ENCODE measurements around the gene UBE2N. TPM values are rescaled to one million over a fixed set of nuclear protein-coding genes. Genes with fewer than 3 reads are reported as not detected.

The UBE2N gene
- polyA plus RNA-seq, 1 experiment, result 159 TPM

DNA sequence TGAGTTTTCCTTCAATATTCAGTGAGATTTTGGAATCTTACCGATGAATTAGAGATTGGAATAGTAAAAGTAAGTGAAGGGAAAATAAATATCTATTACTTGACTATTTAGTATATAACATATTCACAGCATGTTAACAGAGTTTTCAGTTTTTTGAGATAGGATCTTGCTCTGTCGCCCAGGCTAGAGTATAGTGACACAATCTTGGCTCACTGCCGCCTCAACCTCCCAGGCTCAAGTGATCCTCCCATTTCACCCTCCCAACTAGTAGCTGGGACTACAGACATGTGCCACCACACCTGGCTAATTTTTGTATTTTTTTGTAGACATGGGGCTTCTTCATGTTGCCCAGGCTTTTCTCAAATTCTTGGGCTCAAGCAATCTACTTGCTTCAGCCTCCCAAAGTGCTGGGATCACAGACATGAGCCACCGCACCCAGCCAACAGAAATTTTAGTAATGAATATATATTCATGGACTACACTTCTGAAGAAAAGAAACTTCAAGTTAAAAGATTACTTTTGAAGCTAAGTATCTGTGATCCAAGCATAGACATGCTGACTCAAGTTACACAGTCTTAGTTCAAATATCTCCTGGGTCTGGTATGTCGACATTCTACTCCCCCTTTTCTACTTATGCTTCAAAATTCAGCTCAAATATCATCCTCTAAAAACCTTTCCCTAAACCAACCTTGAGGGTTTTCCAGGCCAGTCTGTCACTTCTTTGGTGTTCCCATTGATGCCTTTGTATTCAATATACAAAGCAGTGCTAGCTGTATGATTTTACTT lies 13.8 kb downstream of the UBE2N start:
- Histone ChIP-seq H3K27ac (ENCODE audit: low read depth, low read length) (peak overlapping the region; percentile 24), H3K4me3 (ENCODE audit: low read depth, low read length) (no peak overlapping the region), H3K27me3 (ENCODE audit: control insufficient read depth, insufficient read depth, low read length) (no peaks in the 10 kb centered on the region), H3K9me3 (ENCODE audit: control insufficient read depth, insufficient read depth, low read length) (no peaks in the 10 kb centered on the region)
- ChIA-PET CTCF (interaction anchor here (0.9 to 1.3 kb wide), 5 partner anchors 8 to 675 kb away, joined by 3 to 23 read pairs (median 6); no protein-coding TSS in a partner anchor), POLR2A (interaction anchor here (1.1 kb wide), 1 partner anchor 14 kb away, joined by 4 read pairs; the partner anchor contains the start of gene UBE2N)
- peak; percentile 30 for DNase-seq (ENCODE audit: low read depth, low spot score)
- TF ChIP-seq, protein P1, sequence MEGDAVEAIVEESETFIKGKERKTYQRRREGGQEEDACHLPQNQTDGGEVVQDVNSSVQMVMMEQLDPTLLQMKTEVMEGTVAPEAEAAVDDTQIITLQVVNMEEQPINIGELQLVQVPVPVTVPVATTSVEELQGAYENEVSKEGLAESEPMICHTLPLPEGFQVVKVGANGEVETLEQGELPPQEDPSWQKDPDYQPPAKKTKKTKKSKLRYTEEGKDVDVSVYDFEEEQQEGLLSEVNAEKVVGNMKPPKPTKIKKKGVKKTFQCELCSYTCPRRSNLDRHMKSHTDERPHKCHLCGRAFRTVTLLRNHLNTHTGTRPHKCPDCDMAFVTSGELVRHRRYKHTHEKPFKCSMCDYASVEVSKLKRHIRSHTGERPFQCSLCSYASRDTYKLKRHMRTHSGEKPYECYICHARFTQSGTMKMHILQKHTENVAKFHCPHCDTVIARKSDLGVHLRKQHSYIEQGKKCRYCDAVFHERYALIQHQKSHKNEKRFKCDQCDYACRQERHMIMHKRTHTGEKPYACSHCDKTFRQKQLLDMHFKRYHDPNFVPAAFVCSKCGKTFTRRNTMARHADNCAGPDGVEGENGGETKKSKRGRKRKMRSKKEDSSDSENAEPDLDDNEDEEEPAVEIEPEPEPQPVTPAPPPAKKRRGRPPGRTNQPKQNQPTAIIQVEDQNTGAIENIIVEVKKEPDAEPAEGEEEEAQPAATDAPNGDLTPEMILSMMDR (IDR thresholded peaks at IDR 0.05; ENCODE audit: low read depth, low read length), result no peak

DNA sequence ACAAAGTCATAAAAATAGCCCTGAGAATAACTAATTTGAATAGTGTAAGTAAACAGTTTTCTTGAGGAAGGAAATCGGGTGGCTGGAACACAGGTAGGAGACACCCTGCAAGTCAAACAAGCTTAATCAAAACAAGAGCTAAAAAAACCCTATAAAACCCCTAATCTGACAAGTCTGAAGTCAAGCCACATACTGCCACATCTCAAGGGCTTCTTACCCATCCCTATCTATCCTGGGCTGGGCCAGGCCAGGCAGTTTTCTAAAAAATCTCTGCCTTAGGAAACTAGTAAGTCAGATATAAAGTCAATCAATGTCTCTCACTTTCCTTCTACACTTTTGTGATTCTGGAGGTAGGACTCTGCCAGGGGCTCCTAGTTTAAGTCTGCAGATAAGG lies 15.3 kb downstream of the UBE2N start:
- ChIA-PET CTCF (interaction anchor here (0.6 to 2.3 kb wide), 3 partner anchors 11 to 1579 kb away, joined by 4 to 8 read pairs (median 7); no protein-coding TSS in a partner anchor), POLR2A (no interaction called here)
- H3K9me3 ChIP-seq (ENCODE audit: control insufficient read depth, insufficient read depth, low read length), result no peaks in the 10 kb centered on the region
- no peak overlapping the region for H3K4me3 ChIP-seq (ENCODE audit: low read depth, low read length)
- H3K27me3 ChIP-seq (ENCODE audit: control insufficient read depth, insufficient read depth, low read length), result no peaks in the 10 kb centered on the region
- DNase-seq (ENCODE audit: low read depth, low spot score), result no peak
- TF ChIP-seq, protein P1 (IDR thresholded peaks at IDR 0.05; ENCODE audit: low read depth, low read length), result no peak
- no peak overlapping the region for H3K27ac ChIP-seq (ENCODE audit: low read depth, low read length)

DNA sequence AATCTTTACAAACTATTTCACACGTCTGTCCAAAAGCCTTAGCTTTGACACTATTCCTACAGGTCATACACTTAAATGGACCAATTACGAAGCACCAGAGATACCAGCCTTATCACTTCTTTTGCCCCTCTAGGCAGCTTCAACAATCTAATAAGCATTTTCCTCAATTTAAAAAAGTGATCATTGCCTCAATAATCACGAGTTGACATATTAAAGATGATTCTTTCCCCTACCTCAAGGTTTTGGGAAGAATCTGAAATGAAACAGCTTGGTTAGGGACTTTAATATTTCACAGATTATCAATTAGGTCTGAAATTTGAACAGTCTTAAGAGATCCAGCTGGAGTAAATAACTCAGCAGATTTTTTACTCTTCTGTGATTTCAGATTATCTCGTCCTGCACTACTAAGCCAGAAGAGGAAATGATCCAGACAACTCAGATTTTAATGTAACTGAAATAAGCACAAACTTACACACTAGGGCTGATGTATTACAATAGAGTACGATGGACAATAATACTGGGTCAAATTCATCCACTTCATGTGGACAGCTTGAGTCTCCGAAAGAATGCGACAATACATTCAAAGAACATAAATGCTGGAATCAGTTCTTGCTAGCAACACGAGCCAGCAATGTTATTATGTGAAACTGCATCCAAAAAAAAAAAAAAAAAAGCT lies 15.9 kb downstream of the UBE2N start:
- no peak for DNase-seq (ENCODE audit: low read depth, low spot score)
- no peak overlapping the region for H3K27ac ChIP-seq (ENCODE audit: low read depth, low read length)
- CTCF ChIA-PET, result interaction anchor here (0.6 to 2.3 kb wide), 5 partner anchors 11 to 1579 kb away, joined by 3 to 8 read pairs (median 4); no protein-coding TSS in a partner anchor

DNA sequence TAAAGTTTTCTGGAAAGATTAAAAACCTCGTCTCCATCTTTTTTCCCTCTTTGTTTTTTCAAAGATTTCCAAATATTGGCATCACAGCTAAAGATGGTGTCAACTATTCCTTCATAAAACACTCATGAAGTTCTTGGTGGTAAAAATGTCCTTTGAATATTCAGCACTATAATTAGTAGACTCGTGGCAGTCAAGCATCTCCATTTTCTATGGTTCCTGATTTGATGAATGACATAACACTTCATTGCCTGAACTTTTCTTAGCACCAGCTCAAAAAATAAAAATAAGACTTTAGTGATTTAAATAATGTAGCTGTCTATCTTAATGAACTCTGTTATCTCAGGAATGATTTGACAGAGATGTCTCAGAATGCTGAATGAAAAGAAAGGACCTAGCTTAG lies 19.7 kb downstream of the UBE2N start:
- no peak overlapping the region for H3K27ac ChIP-seq (ENCODE audit: low read depth, low read length)
- no peak overlapping the region for H3K4me3 ChIP-seq (ENCODE audit: low read depth, low read length)
- no peaks in the 10 kb centered on the region for H3K9me3 ChIP-seq (ENCODE audit: control insufficient read depth, insufficient read depth, low read length)
- TF ChIP-seq, protein P1 (IDR thresholded peaks at IDR 0.05; ENCODE audit: low read depth, low read length), result no peak
- ChIA-PET POLR2A (no interaction called here), CTCF (interaction anchor here (0.6 to 6.6 kb wide), 5 partner anchors 11 to 435 kb away, joined by 3 to 131 read pairs (median 4); no protein-coding TSS in a partner anchor)
- no peaks in the 10 kb centered on the region for H3K27me3 ChIP-seq (ENCODE audit: control insufficient read depth, insufficient read depth, low read length)
- DNase-seq (ENCODE audit: low read depth, low spot score), result no peak

More for the DNA sequence above, 15.9 kb downstream of the UBE2N start:
- POLR2A ChIA-PET, result no interaction called here
- no peak overlapping the region for H3K4me3 ChIP-seq (ENCODE audit: low read depth, low read length)
- TF ChIP-seq, protein P1 (IDR thresholded peaks at IDR 0.05; ENCODE audit: low read depth, low read length), result no peak
- no peaks in the 10 kb centered on the region for H3K27me3 ChIP-seq (ENCODE audit: control insufficient read depth, insufficient read depth, low read length)
- H3K9me3 ChIP-seq (ENCODE audit: control insufficient read depth, insufficient read depth, low read length), result no peaks in the 10 kb centered on the region
